ENCODE data around the gene TRAFD1.

Gene TRAFD1

DNA sequence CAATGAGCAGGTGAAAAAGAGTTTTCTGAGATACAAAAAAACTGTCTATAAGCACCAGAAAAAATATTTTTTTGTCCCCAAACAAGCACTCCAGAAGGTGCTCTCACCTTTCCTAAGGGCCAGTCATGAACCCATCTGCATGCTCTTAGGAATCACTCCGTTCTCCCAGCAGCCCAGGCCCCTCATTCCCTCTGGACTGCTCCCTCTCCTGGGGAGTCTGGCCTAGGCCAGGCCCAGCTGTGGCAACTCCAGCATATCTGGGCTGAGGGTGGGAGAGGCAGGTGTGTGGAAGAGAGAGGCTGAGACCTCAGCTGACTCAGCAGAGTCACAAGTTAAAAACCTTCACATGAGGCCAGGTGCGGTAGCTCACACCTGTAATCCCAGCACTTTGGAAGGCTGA, 54.6 kb downstream of the TRAFD1 start:
- no peak for DNase-seq

DNA sequence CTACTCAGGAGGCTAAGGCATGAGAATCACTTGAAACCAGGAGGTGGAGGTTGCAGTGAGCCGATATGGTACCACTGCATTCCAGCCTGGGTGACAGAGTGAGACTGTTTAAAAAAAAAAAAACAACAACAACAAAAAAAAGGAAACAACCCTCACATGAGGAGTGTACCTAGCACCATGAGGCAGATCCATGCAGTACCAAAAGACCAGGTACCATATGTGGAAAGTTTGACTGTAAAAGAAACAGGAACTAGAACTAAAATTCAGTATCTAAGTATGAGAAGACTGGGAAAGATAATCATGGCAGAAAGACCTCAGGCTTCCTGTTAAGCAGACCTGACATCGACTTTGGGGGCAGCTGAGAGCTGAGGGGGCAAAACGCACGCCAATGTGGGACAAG, 55.1 kb downstream of the TRAFD1 start:
- DNase-seq = no peak

DNA sequence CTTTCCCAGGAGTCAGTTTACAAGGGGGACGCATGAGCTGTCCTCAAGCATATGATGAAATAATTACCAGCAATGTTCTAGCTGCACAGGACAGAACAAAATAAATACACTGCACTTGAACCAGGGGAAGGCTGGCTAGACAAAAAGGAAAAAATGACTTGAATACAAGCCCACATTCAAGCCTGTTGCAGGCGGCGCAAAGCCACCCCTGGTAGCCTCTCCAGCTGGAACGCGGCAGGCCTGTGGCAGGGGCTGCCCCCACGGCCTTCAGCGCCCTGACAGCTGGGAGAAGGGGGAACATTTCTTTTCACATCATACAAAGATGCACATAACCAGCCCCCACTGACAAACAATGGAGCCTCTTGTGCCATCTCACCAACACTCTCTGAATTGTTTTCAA, 57.1 kb downstream of the TRAFD1 start:
- no peak for DNase-seq

DNA sequence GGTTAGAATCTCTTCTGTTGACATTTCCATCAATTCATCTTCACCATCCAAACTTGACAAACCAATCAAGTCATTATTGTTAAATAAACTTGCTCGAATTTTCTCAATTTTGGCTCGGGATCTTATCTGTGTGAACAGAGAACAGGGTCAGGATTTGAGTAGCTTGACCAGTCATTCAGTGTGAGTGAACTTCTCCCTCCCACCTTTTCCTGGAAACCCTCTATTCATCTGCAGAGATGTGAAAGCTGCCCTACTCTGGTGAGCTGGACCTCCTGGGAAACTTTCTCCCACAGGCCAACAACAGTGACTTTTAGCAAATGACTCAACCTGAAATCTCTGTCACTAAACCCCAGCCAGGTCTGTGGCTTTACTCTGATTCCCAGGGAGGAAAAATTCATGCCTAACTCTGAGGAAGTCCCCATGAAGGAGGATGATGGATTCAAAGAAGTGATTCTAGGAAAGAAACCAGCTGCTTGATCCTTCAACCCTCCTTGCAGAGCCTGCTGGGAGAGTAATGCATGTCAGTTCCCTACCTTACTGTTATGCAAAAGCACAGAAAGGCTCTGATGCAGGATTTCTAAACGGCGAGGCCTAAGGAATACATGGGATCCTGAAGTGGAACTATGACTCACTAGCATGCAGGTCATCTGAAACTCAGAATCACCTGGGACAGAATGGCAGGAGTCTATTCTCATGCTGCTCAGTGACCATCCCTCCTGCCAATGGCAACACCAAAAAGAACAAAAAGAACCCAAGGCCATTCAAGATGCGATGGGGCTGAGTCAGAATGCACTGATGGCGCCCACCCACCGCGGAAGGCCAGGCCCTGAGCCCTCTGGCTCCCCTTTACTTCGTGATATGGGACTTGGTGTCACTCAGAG, 58.0 kb downstream of the TRAFD1 start:
- no peak for DNase-seq

DNA sequence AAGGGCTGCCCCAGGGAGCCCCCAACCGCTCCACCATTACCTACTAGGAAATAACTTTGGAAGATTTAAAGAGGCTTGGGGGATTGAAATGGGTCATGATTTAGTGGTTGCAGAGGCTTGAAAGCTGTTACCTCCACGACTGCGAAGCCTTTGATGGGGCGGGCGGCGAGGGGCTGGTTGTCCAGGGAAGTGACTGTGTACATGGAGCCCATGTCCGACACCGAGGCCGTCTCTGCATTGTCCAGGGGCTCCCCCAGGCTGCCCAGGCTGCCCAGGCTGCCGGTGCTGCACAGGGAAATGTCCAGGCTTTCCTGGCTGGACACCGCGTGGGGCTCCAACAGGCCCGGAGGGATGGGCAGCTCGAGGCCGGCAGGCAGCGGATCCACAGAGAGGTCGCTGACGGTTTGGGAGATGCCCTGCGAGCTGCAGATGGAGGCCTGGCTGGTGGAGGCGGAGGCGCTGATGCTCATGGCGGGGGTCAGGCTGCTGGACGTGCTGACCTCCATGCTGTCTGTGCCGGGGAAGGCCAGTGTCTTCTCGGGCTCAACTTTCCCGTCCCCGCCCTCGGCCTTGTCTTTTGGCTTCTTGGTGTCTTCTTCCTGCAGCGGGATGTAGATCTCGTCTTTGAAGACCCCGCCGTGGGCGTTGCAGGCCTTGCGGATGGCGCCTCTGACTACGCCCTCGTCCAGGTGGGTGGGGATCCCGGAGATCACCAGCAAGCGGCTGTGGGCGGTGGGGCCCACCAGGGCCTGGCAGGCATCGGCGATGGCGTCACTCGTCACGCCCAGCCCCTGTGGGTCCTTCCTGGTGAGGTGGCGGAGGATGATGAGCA, 58.9 kb downstream of the TRAFD1 start:
- no peak for DNase-seq

DNA sequence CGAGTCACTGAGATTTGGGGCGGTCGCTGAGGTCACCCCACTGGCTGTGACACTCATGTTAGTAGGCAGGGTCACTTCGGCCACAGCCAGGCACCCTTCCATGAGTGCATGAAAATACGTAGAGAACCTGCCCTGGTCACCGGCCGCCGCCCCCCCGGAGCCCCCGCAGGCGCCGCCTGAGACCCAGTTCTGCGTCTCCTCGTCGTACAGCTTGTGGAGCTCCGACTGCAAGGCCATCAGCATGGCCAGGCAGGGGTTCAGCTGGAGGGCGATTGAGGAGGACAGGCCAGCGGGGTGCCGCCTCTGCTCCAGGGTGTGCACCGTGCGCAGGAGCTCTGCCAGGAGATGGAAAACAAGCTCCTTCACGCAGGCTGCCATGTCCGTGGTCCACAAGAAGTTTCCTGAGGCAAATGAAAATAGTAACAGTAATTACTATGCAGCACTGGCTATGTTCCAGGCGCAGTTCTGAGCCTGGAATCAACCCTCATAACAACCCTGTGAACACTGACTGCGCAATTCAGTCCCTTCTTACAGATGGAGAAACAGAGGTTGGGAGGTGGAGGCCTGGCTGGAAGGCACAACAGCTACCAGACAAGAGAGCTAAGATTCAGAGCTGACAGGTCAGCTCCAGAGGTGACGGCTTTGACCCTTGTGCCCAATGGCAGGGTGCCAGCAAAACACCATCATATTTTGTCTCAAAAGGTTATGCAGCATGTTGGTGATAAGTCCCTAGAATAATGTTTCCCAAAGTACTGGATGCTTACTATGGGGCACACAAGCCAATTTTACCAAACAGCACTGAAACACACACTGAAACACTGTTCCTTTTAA, 59.9 kb downstream of the TRAFD1 start:
- no peak for DNase-seq

DNA sequence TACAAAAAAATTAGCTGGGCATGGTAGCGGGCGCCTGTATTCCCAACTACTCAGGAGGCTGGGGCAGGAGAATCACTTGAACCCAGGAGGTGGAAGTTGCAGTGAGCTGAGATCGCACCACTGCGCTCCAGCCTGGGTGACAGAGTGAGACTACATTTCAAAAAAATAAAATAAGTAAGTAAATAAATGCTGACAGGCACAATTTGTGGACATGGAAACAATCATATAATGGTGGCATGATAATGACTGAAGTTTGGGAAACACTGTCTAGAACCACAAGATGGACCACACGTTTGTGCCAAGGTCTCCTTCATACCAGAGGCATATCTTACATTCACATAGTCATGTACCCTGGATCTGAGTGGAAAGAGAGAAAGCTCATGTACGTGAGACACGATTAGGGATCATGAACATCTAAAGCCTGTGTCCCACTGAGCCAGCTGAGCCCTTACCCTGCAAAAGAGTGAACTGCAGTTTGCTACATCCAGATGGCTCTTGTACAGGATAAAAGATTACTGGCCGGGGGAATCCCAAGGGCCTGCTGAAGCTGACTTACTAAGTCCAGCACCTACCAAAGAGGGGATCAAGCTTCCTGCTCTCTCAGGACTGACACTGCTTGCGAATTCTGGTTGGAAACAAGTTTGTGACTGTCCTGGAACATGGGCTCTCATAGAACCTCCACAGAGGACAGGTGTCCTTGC, 62.9 kb downstream of the TRAFD1 start:
- no peak for DNase-seq

DNA sequence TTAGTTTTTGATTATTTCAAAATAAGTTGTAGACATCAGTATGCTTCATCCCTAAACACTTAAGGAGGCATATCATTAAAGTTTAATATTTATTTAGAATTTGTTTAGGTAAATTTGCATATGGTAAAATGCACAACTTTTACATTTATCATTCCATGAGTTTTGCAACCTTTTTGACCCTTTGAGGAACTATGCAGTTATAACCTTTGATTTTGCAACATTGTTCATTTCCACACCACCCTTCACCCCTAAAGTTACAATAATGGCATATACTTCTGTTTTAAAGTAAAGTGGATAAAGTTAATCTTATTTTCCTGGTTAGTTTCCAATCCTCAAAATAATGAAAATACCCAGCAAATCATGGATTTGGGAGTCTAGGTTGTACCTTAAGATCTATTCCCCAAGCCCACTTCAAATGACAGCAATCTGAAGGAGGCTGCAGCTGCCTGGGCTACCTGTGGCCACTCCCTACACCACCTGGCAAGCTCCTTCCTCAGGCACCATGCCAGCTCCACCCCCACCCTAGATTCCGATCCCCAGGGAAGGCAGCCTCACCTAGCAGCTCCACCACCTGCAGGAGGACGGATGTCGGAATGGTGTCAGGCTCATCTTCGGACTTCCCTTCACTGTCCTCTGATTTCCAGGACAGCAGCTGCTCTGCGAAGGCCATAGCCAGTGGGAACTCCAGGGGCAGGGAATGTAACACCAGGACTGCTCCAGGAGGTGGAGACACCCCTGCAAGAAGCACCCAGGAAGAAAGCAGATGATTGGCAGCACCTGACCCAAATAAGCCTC, 65.1 kb downstream of the TRAFD1 start:
- no peak for DNase-seq

DNA sequence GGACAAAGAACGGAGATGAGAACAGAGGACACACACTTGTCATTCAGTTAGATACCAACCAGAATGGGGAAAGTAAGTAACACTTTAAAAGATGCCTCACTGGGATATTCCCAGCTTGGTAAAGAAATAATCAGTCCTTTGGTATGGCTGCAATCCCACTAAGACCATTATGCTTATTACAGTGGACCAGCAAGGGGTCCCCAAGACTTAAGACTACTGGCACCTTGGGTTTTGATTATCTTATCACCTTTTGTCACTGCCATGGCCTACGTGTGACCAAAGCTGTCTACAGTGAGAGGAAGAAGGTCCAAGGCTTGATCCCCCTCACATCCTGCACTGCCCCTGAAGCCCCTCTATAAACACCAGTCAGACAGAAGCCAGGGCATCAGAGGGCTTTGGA, 65.8 kb downstream of the TRAFD1 start:
- no peak for DNase-seq

DNA sequence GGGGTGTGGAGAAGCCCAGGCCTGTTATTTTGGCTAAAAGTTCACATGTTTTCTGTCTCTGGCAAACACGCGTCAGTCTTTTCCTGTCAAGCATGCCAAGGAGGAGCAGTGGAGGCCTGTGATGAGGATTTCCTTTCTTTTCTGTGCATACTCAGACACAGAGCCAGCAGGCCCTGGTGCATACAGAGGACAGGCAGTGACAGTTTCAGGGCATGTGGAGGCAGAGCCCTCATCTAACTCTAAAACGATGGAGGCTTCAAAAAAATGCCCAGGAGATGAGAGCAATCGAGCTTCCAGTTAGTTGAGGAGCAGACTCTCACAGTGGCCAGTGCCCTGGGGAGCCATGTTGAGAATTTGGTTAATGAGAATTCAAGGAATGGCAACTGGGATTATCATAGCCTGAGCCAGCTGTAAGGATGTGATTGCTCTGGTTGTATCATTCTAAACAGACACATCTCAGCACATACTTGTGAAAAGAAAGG, 66.5 kb downstream of the TRAFD1 start:
- DNase-seq = no peak

DNA sequence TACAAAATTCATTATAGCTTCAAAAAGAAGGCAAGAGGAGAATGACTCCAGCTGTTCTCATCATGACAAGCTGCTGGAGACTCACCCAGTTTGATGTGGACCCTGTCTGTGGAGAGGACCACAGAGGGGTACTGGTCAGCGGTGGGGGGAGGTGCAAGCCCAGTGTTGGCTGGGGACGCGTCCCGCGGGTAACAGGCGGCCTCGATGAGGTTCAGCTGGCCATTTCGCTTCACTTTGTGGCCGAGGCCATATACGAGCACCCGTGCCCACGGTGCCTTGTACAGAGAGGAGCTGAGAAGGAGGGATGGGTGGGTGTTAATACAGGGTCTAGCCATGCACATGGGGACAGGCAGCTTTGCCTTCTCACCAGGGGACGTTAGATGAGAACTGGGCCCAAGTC, 67.1 kb downstream of the TRAFD1 start:
- DNase-seq = no peak

DNA sequence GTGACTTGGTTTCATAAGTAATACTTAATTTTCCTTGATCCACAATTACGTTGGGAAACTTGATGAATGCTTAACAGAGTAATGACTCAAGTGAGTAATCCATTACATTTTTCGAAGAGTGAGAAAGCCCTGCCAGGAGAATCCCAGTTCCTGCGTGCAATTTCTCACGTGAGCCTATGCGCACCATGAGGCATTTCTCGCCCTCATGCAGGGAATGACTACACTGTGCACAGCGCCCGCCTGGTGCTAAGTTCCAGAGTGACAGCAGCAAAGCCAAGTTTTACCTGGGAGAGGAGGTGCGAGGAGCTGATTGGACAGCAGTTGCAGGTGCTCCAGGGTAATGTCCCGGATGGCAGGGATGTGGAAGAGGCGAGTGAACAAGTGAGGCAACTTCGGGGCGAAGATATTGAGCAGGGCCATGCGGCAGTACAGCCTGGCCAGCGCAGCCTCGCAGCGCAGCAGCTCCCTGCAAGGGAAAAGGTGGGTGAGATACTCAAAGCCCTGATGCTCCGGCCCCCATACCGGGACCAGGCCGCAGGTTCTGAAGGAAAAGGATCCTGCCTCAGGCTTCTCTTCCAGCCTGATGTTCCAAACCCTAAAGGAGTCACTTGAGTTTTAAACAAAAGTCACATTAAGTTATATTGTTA, 69.4 kb downstream of the TRAFD1 start:
- no peak for DNase-seq

DNA sequence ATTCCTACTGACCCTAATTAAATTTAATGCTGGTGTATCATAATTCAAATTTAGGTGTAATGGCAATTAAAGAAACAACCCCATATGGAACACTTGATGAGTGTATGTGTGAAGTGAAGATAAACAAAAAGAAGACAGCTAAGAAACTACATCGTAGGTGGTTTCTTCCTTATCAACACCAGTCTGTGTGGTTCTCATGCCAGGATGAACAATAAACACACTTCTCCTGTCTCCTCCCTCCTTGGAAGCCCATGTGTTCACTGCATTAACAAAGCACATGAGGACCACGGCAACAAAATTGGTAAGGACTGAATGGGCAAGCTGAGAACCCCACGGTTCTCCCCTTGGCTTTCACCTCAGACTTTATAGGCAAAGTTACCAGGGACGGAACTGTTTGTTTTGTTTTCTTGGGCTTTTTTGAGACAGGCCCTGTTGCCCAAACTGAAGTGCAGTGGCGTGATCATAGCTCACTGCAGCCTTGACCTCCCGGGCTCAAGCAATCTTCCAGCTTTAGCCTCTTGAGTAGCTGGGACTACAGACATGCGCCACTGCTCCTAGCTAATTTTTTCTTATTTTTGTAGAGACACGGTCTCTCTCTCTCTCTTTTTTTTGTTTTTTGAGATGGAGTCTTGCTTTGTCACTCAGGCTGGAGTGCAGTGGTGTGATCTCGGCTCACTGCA, 71.0 kb downstream of the TRAFD1 start:
- DNase-seq = no peak

DNA sequence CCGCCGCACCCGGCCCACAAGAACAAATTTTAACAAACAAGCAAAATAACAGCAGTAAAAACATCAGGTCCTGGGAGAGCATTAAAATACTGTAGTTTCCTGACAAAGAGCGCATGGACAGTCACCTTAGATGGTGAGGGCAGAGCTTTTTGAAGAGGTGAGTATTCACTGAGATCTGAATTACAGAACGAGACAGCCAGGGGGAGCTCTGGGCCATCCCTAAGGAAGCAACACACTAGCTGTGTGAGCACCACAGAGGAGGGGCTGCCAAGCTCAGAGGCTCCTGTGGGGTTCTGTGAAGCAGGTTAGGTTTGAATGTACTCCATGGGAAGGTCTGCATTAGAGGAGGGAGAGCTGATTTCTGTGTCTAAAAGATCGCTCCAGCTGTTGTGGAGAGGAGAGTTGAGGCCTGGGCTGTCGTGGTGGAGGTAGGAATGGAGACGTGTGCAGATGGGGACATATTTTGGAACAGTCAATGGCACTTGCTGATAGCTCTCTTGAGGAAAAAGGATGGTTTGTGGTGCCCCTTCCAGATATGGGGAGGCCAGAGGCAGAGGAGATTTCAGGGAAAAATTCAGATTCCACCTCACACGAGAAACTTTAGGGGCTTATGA, 72.9 kb downstream of the TRAFD1 start:
- DNase-seq = peak; percentile 47

DNA sequence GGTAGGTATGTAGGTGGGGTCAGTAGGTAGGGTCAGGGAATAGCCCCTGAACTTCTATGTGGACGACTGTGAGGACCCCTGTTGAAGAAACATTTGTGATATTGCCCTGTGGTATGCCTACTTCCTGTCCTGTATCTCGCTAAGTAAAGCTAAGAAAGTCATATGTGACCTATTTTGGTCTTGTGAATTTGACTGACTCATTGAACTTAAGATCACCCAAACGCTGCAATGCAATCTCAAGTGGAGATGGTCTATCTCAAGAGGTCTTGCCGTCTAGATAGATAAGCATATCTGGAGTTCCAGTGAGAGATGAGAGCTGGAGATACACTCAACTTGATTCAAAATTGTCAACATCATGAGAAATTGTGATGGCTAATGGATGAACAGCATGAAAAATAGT, 73.8 kb downstream of the TRAFD1 start:
- DNase-seq = no peak

Measured in kidney glomerular epithelial cell (primary cell).